HepG2 (cell line): ENCODE data around the gene RNF4. TPM values are rescaled to one million over a fixed set of nuclear protein-coding genes. Genes with fewer than 3 reads are reported as not detected.
"Not testable (repeated sequence)": the region's sequence is repeated elsewhere in the genome, so short reads cannot be mapped to it uniquely, and the experiment has no call there.

Experiments
- CEBPB ChIP-seq: IDR thresholded peaks from 2 replicates; pipeline ENCODE4 v1.6.1; 2011; ENCODE audit warnings: low read depth, low read length, improper control_type of control experiment, borderline replicate concordance
- FOXP4 ChIP-seq: sonication (generic); formaldehyde crosslinking; IDR thresholded peaks from 2 replicates; pipeline ENCODE4 v1.4.0; 2020; ENCODE audit warnings: missing genetic modification reagents
- GABPA ChIP-seq, 2 experiments: IDR thresholded peaks; 2 replicates each; pipeline ENCODE4 v1.6.1; 2011 to 2016; ENCODE audit warnings: low read depth in 2 of 2, low read length in 1 of 2, missing biosample characterization in 1 of 2, missing genetic modification characterization in 1 of 2
- KDM2A ChIP-seq: sonication (generic); formaldehyde crosslinking; IDR thresholded peaks from 2 replicates; pipeline ENCODE4 v1.4.0; 2020; ENCODE audit warnings: low read depth, missing genetic modification reagents, borderline replicate concordance
- LCORL ChIP-seq, 2 experiments: fragments of 450-650 bp in 1 of 2; sonication (generic) in 1 of 2; formaldehyde crosslinking in 1 of 2; IDR thresholded peaks; 2 replicates each; pipeline versions ENCODE4 v1.5.0 to v1.6.1; 2017 to 2020; ENCODE audit warnings: antibody characterized with exemption in 1 of 2, missing genetic modification reagents in 1 of 2
- ZMYM2 ChIP-seq: sonication (generic); formaldehyde crosslinking; IDR thresholded peaks from 2 replicates; pipeline ENCODE4 v1.8.0; 2022; ENCODE audit warnings: mild to moderate bottlenecking, missing genetic modification reagents
- ZNF501 ChIP-seq: sonication (generic); formaldehyde crosslinking; IDR thresholded peaks from 2 replicates; pipeline ENCODE4 v1.5.1; 2020; ENCODE audit warnings: mild to moderate bottlenecking, moderate library complexity, missing genetic modification reagents
- ZNF563 ChIP-seq: sonication (generic); formaldehyde crosslinking; IDR thresholded peaks from 2 replicates; pipeline ENCODE4 v1.8.0; 2022; ENCODE audit warnings: mild to moderate bottlenecking, moderate library complexity, missing genetic modification reagents
- polyA plus RNA-seq, 8 experiments: library from polyadenylated mRNA; depleted of rRNA in 3 of 8; stranded (reverse) in 7 of 8; unstranded in 1 of 8; fragments of >200 nt; fragmentation: Illumina TruSeq in 4 of 8; extraction: Trizol in 4 of 8; gene quantifications; 2 replicates each; pipeline versions ENCODE4 v1.2.1 to v1.2.3, GENCODE V29; 2011 to 2016; ENCODE audit warnings: low read depth in 4 of 8, missing spikeins in 1 of 8, mixed read lengths in 1 of 8; ENCODE audit not compliant: insufficient read depth in 1 of 8
- total RNA-seq, 5 experiments: library from RNA; depleted of rRNA; stranded (reverse); fragments of >200 nt; fragmentation: Illumina TruSeq; extraction: Trizol; gene quantifications; 2 replicates each; pipeline ENCODE4 v1.2.3, GENCODE V29; 2016; ENCODE audit warnings: low read depth in 1 of 5
- TF ChIP-seq, protein P1 (sequence below): IDR thresholded peaks from 2 replicates; pipeline ENCODE4 v1.4.0; 2020; ENCODE audit warnings: mild to moderate bottlenecking, missing genetic modification reagents
- TF ChIP-seq, protein P2 (sequence below): sonication (generic); formaldehyde crosslinking; IDR thresholded peaks from 2 replicates; pipeline ENCODE4 v1.4.0; 2020; ENCODE audit warnings: missing genetic modification reagents
- TF ChIP-seq, protein P3 (sequence below): sonication (generic); formaldehyde crosslinking; IDR thresholded peaks from 2 replicates; pipeline ENCODE4 v1.4.0; 2020; ENCODE audit warnings: low read depth, mild to moderate bottlenecking, missing genetic modification reagents

The RNF4 gene
- total and polyA plus RNA-seq, 2 of the 13 experiments (the other 11 are each of a cell fraction or from before 2014, with no cell fraction given): 38.1 to 45.1 TPM

- TF ChIP-seq FOXP4 (CRISPR knock-in tag) (0 out of 2 replicates have a peak, but pooled peaks have one; percentile 8), LCORL (CRISPR knock-in tag; IDR thresholded peaks at IDR 0.05) (peak; percentile 52; the same call in 1 of the 2 replicates), KDM2A (CRISPR knock-in tag) (peak; percentile 31; the same call in 1 of the 2 replicates), GABPA (CRISPR knock-in tag; IDR thresholded peaks at IDR 0.05; ENCODE audit: low read depth) (peak; percentile 27; the same call in 1 of the 2 replicates), ZNF563 (CRISPR knock-in tag) (0 out of 2 replicates have a peak, but pooled peaks have one; percentile 28), ZNF501 (CRISPR knock-in tag) (0 out of 2 replicates have a peak, but pooled peaks have one; percentile 13), ZMYM2 (CRISPR knock-in tag) (0 out of 2 replicates have a peak, but pooled peaks have one; percentile 65), CEBPB (peak; percentile 87)
- TF ChIP-seq, protein P1, sequence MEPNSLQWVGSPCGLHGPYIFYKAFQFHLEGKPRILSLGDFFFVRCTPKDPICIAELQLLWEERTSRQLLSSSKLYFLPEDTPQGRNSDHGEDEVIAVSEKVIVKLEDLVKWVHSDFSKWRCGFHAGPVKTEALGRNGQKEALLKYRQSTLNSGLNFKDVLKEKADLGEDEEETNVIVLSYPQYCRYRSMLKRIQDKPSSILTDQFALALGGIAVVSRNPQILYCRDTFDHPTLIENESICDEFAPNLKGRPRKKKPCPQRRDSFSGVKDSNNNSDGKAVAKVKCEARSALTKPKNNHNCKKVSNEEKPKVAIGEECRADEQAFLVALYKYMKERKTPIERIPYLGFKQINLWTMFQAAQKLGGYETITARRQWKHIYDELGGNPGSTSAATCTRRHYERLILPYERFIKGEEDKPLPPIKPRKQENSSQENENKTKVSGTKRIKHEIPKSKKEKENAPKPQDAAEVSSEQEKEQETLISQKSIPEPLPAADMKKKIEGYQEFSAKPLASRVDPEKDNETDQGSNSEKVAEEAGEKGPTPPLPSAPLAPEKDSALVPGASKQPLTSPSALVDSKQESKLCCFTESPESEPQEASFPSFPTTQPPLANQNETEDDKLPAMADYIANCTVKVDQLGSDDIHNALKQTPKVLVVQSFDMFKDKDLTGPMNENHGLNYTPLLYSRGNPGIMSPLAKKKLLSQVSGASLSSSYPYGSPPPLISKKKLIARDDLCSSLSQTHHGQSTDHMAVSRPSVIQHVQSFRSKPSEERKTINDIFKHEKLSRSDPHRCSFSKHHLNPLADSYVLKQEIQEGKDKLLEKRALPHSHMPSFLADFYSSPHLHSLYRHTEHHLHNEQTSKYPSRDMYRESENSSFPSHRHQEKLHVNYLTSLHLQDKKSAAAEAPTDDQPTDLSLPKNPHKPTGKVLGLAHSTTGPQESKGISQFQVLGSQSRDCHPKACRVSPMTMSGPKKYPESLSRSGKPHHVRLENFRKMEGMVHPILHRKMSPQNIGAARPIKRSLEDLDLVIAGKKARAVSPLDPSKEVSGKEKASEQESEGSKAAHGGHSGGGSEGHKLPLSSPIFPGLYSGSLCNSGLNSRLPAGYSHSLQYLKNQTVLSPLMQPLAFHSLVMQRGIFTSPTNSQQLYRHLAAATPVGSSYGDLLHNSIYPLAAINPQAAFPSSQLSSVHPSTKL: peak; percentile 34; the same call in 1 of the 2 replicates
- not testable (repeated sequence) for TF ChIP-seq LCORL (IDR thresholded peaks at IDR 0.05); GABPA (IDR thresholded peaks at IDR 0.05; ENCODE audit: low read depth, low read length)
- TF ChIP-seq, protein P2, sequence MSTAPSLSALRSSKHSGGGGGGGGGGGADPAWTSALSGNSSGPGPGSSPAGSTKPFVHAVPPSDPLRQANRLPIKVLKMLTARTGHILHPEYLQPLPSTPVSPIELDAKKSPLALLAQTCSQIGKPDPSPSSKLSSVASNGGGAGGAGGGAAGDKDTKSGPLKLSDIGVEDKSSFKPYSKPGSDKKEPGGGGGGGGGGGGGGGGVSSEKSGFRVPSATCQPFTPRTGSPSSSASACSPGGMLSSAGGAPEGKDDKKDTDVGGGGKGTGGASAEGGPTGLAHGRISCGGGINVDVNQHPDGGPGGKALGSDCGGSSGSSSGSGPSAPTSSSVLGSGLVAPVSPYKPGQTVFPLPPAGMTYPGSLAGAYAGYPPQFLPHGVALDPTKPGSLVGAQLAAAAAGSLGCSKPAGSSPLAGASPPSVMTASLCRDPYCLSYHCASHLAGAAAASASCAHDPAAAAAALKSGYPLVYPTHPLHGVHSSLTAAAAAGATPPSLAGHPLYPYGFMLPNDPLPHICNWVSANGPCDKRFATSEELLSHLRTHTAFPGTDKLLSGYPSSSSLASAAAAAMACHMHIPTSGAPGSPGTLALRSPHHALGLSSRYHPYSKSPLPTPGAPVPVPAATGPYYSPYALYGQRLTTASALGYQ (CRISPR knock-in tag): 0 out of 2 replicates have a peak, but pooled peaks have one; percentile 16
- TF ChIP-seq, protein P3, sequence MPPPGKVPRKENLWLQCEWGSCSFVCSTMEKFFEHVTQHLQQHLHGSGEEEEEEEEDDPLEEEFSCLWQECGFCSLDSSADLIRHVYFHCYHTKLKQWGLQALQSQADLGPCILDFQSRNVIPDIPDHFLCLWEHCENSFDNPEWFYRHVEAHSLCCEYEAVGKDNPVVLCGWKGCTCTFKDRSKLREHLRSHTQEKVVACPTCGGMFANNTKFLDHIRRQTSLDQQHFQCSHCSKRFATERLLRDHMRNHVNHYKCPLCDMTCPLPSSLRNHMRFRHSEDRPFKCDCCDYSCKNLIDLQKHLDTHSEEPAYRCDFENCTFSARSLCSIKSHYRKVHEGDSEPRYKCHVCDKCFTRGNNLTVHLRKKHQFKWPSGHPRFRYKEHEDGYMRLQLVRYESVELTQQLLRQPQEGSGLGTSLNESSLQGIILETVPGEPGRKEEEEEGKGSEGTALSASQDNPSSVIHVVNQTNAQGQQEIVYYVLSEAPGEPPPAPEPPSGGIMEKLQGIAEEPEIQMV: peak; percentile 96
- TF ChIP-seq, all 625 proteins: peak for 45; not testable (repeated sequence) for 580
These were observed 38.8 kb upstream of the RNF4 start (continued) for GRCh38 chr4:2429945-2430757.
